Glutamatergic neuron (in vitro differentiated cells): ENCODE data around the gene TSPAN8. TPM values are rescaled to one million over a fixed set of nuclear protein-coding genes. Genes with fewer than 3 reads are reported as not detected.
"Not testable (repeated sequence)": the region's sequence is repeated elsewhere in the genome, so short reads cannot be mapped to it uniquely, and the experiment has no call there.

Experiments
- DNase-seq: peaks from one replicate; pipeline ENCODE4 v3.0.0; 2022
- H3K27ac Mint-ChIP-seq: one replicate; pipeline ENCODE4 v1.8.0; 2020; ENCODE audit warnings: mild to moderate bottlenecking, mixed read lengths, inconsistent platforms; ENCODE audit not compliant: unreplicated experiment
- H3K27me3 Mint-ChIP-seq: one replicate; pipeline ENCODE4 v1.8.0; 2020; ENCODE audit warnings: mild to moderate bottlenecking, moderate library complexity, mixed read lengths, inconsistent platforms; ENCODE audit not compliant: unreplicated experiment
- H3K36me3 Mint-ChIP-seq: one replicate; pipeline ENCODE4 v1.8.0; 2020; ENCODE audit warnings: mild to moderate bottlenecking, mixed read lengths, inconsistent platforms; ENCODE audit not compliant: unreplicated experiment
- H3K4me1 Mint-ChIP-seq: one replicate; pipeline ENCODE4 v1.8.0; 2020; ENCODE audit warnings: mild to moderate bottlenecking, low read depth, mixed read lengths, inconsistent platforms; ENCODE audit not compliant: unreplicated experiment
- H3K4me3 Mint-ChIP-seq: one replicate; pipeline ENCODE4 v1.8.0; 2020; ENCODE audit warnings: mild to moderate bottlenecking, mixed read lengths, inconsistent platforms; ENCODE audit not compliant: unreplicated experiment
- H3K9me3 Mint-ChIP-seq: one replicate; pipeline ENCODE4 v1.8.0; 2020; ENCODE audit warnings: mild to moderate bottlenecking, moderate library complexity, mixed read lengths, inconsistent platforms; ENCODE audit not compliant: unreplicated experiment
- total RNA-seq: library from RNA; stranded (reverse); fragmentation: NEBNext Ultra II Directional; extraction: Animal tissue kit (Norgen Biotek cat#: 25700); gene quantifications from one replicate; pipeline ENCODE4 v1.2.1, GENCODE V29; 2021; ENCODE audit not compliant: unreplicated experiment
- TF ChIP-seq, protein P1 (sequence below): fragments of 200-600 bp; sonication (generic); IDR thresholded peaks from one replicate; pipeline ENCODE4 v1.5.0; 2021; ENCODE audit not compliant: partially characterized antibody, unreplicated experiment

The TSPAN8 gene
- total RNA-seq, 1 donor from 2014 or later, result 1.6 TPM

DNA sequence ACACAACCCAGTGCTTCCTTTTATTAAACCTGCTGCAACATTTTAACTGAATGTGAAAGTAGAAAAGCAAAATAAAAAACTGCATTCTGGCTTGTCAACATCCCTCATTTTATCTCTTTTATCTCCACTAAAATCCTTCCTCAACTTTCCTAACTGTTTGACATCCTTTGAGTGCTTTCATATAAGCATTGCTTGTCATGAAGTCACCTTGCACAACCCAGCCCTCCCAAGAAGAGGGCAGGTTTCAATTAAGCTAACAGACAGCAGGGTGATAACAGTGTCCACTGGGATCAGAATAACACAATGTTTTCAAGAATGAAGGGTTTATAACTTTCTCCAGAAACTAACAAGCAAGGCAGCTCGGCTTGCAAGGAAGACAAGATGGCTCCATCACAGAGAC lies 16.3 kb upstream of the TSPAN8 start:
- H3K36me3 Mint-ChIP-seq, result no peaks in the 10 kb centered on the region
- H3K4me3 Mint-ChIP-seq, result no peak overlapping the region
- no peaks in the 10 kb centered on the region for H3K27me3 Mint-ChIP-seq
- H3K9me3 Mint-ChIP-seq, result no peaks in the 10 kb centered on the region
- TF ChIP-seq, protein P1, sequence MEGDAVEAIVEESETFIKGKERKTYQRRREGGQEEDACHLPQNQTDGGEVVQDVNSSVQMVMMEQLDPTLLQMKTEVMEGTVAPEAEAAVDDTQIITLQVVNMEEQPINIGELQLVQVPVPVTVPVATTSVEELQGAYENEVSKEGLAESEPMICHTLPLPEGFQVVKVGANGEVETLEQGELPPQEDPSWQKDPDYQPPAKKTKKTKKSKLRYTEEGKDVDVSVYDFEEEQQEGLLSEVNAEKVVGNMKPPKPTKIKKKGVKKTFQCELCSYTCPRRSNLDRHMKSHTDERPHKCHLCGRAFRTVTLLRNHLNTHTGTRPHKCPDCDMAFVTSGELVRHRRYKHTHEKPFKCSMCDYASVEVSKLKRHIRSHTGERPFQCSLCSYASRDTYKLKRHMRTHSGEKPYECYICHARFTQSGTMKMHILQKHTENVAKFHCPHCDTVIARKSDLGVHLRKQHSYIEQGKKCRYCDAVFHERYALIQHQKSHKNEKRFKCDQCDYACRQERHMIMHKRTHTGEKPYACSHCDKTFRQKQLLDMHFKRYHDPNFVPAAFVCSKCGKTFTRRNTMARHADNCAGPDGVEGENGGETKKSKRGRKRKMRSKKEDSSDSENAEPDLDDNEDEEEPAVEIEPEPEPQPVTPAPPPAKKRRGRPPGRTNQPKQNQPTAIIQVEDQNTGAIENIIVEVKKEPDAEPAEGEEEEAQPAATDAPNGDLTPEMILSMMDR, result no peak
- DNase-seq, result no peak
- no peak overlapping the region for H3K27ac Mint-ChIP-seq
- no peaks in the 10 kb centered on the region for H3K4me1 Mint-ChIP-seq

DNA sequence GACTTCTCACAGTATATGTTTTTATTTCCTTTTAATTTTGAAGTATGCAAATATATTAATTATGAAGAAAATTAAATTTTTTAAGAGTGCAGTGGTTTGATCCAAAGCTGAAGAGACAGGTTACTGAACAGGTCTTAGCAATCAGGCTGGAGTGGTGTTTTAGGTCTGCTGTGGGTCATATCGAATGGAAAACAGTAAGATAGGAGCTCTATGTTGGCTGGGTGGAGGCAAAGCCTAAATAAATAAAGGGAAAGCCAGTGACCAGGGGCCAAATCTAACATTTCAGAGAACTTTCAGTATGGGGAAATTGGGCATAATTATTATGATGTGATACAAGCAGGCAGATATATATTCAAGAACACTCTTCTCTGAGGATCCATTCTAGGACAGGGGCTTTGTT lies 12.7 kb upstream of the TSPAN8 start:
- TF ChIP-seq, protein P1, result no peak
- Mint-ChIP-seq H3K4me3 (no peak overlapping the region), H3K9me3 (peaks cover 2% of the 10 kb centered on the region), H3K27me3 (peaks cover 2% of the 10 kb centered on the region), H3K36me3 (peaks cover 5% of the 10 kb centered on the region), H3K27ac (no peak overlapping the region), H3K4me1 (no peaks in the 10 kb centered on the region)
- no peak for DNase-seq

- Mint-ChIP-seq H3K27me3 (peaks cover 2% of the 10 kb centered on the region), H3K36me3 (peaks cover 5% of the 10 kb centered on the region), H3K4me1 (no peaks in the 10 kb centered on the region), H3K27ac (no peak overlapping the region), H3K9me3 (peaks cover 3% of the 10 kb centered on the region), H3K4me3 (no peak overlapping the region)
- TF ChIP-seq, protein P1, result no peak
- DNase-seq, result no peak
These were observed 11.5 kb upstream of the TSPAN8 start for GRCh38 chr12:71169286-71169685.

DNA sequence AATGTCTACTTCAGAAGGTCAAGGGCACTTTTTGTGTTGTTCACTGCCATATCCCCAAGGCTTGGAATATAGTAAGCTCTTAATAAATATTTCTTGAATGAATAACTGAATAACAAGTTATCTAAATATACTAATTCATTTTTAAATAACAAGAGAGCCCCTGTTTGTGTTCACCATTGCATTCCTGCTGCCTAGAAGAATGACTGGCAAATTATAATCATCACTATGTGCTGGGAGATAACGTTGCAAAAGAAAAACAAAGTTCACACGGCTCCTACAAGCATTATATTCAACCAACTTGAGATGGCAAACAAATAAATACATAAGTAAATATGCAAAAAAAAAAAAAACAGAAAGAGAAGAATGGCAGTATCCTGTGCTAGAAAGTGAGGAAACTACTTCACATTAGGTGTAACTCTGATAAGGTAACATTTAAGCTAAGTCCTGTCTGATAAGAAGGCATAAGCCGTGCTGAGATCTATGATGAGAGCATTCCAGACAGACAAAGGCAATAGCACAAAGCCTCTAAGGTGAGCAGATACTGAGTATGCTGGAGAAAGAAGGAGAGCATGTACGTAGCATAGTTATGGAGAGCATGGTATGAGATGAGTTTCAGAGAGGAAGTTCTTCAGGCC lies 9.2 kb upstream of the TSPAN8 start:
- no peak overlapping the region for H3K27ac Mint-ChIP-seq
- no peak overlapping the region for H3K4me3 Mint-ChIP-seq
- peaks cover 3% of the 10 kb centered on the region for H3K9me3 Mint-ChIP-seq
- TF ChIP-seq, protein P1, result no peak
- peaks cover 5% of the 10 kb centered on the region for H3K36me3 Mint-ChIP-seq
- no peak for DNase-seq
- H3K4me1 Mint-ChIP-seq, result peaks cover 4% of the 10 kb centered on the region
- H3K27me3 Mint-ChIP-seq, result peaks cover 2% of the 10 kb centered on the region

DNA sequence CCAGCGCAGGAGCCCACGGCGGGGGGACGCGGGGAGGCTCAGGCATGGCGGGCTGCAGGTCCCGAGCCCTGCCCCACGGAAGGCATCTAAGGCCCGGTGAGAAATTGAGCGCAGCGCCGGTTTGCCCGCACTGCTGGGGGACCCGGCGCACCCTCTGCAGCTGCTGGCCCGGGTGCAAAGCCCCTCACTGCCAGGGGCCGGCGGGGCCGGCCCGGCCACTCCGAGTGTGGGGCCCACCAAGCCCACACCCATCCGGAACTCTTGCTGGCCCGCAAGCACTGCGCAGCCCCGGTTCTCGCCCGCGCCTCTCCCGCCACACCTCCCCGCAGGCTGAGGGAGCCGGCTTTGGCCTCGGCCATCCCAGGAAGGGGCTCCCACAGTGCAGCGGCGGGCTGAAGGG lies 8.5 kb upstream of the TSPAN8 start:
- Mint-ChIP-seq H3K27ac (no peak overlapping the region), H3K4me1 (peaks cover 9% of the 10 kb centered on the region), H3K27me3 (peaks cover 2% of the 10 kb centered on the region), H3K4me3 (no peak overlapping the region), H3K36me3 (peaks cover 5% of the 10 kb centered on the region), H3K9me3 (peaks cover 3% of the 10 kb centered on the region)
- TF ChIP-seq, protein P1, result no peak
- no peak for DNase-seq

- H3K36me3 Mint-ChIP-seq, DNase-seq, H3K27ac Mint-ChIP-seq, H3K27me3 Mint-ChIP-seq, H3K4me3 Mint-ChIP-seq, H3K9me3 Mint-ChIP-seq: not testable (repeated sequence)
- peaks cover 11% of the 10 kb centered on the region for H3K4me1 Mint-ChIP-seq
These were observed 8.0 kb upstream of the TSPAN8 start for GRCh38 chr12:71165780-71166179.
